ENCODE data around the gene TNFRSF17.

GRCh38 chr16:11916524-11917285 lies 48.3 kb upstream of the TNFRSF17 start:
- TF ChIP-seq, protein P1, sequence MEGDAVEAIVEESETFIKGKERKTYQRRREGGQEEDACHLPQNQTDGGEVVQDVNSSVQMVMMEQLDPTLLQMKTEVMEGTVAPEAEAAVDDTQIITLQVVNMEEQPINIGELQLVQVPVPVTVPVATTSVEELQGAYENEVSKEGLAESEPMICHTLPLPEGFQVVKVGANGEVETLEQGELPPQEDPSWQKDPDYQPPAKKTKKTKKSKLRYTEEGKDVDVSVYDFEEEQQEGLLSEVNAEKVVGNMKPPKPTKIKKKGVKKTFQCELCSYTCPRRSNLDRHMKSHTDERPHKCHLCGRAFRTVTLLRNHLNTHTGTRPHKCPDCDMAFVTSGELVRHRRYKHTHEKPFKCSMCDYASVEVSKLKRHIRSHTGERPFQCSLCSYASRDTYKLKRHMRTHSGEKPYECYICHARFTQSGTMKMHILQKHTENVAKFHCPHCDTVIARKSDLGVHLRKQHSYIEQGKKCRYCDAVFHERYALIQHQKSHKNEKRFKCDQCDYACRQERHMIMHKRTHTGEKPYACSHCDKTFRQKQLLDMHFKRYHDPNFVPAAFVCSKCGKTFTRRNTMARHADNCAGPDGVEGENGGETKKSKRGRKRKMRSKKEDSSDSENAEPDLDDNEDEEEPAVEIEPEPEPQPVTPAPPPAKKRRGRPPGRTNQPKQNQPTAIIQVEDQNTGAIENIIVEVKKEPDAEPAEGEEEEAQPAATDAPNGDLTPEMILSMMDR (conservative IDR thresholded peaks at IDR 0.05; ENCODE audit: low read length): no peak
- TF ChIP-seq EZH2phosphoT487 (IDR thresholded peaks at IDR 0.05; ENCODE audit: borderline replicate concordance): no peak
